Epithelial cell of esophagus (primary cell): ENCODE results near the gene ZP4.

Experiments
- DNase-seq: peaks from one replicate; pipeline ENCODE4 v3.0.0; 2010; ENCODE audit warnings: low read depth
- H3K4me3 ChIP-seq: 2 replicates; pipeline ENCODE4 v1.5.1; 2011; ENCODE audit warnings: mild to moderate bottlenecking, low read length, control low read depth
- TF ChIP-seq, protein P1 (sequence below): IDR thresholded peaks from 2 replicates; pipeline ENCODE4 v1.5.1; 2011; ENCODE audit warnings: low read depth, mild to moderate bottlenecking, low read length, control low read depth, inconsistent platforms; ENCODE audit not compliant: insufficient read depth; ENCODE audit errors: missing control alignments

The ZP4 gene

DNA sequence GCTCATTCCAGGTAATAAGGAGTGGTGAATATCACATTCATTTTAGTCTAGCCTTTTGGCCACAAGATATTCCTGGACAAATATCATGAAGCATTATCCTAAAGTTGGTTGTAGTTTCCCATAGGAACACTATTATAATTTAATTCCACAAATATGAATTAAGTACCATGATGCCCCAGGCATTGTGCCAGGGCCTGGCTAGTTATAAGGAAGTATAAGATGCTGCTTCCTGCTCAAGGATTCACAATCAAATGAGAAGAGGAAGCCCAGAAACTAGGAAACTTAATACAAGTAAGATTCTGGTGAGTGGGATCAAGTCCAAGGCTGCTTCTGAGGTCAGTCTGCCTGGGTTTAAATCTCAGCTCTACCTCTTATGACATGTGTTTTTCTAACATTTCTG lies 30.6 kb upstream of the ZP4 start:
- no peak for DNase-seq
- TF ChIP-seq, protein P1, sequence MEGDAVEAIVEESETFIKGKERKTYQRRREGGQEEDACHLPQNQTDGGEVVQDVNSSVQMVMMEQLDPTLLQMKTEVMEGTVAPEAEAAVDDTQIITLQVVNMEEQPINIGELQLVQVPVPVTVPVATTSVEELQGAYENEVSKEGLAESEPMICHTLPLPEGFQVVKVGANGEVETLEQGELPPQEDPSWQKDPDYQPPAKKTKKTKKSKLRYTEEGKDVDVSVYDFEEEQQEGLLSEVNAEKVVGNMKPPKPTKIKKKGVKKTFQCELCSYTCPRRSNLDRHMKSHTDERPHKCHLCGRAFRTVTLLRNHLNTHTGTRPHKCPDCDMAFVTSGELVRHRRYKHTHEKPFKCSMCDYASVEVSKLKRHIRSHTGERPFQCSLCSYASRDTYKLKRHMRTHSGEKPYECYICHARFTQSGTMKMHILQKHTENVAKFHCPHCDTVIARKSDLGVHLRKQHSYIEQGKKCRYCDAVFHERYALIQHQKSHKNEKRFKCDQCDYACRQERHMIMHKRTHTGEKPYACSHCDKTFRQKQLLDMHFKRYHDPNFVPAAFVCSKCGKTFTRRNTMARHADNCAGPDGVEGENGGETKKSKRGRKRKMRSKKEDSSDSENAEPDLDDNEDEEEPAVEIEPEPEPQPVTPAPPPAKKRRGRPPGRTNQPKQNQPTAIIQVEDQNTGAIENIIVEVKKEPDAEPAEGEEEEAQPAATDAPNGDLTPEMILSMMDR, result no peak

DNA sequence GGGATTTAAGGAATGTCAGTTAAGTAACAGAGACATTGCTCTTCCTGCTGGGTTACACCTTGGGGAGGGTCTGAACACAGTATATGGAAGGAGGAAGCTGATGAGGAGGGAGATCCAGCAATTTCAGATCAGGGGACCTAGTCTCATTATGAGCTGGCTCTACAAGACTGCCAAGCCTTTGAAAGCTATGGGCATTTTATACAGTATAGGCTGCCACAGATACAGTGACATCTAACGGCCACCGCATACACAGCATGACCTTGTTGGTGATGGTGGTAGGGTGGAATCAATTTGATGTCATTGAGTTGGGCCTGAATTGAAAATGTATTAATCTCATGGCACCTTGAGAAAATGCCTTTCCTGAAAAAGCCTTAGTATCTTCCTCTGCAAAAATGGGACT lies 22.6 kb upstream of the ZP4 start:
- no peak for DNase-seq

More for the DNA sequence above, 30.6 kb upstream of the ZP4 start:
- no peak overlapping the region for H3K4me3 ChIP-seq

DNA sequence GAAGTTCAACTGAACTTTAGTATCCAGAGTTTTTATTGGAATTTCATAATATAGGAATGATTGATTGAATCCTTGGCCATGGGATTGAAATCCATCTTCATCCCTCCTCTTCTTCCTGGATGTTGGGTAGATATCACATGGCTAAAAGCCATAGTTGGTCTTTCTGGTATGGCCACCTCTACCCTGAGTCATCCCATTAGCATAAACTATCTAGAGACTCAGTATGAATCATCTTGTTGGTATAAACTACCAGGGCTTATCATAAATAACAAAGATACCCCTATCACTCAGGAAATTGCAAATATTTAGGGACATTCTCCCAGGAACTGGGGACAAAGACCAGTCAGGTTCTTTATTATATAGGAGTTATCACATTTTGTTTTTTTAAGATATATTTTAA lies 21.2 kb upstream of the ZP4 start:
- DNase-seq, result peak; percentile 68
- no peak overlapping the region for H3K4me3 ChIP-seq
- TF ChIP-seq, protein P1, result no peak

More for the DNA sequence above, 22.6 kb upstream of the ZP4 start:
- TF ChIP-seq, protein P1, result no peak
- H3K4me3 ChIP-seq, result no peak overlapping the region

DNA sequence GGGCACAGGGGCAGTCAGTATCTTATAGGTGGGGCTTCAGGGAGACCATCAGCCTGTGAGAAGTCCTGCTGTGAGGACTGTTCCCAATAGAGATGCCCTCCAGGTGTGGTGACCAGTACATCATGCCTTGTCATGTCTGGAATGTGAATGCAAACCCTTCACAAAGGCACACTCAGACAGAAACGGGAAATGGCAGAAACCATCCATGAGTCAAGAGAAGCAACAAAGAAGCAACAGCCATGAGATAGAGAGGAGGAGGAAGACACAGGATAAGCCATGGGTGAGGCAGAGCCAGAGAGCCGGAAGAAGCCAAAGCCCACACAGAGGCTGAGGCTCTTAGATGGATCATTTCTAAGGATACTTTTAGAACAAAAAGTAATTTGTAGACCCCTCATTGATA lies 20.1 kb upstream of the ZP4 start:
- no peak overlapping the region for H3K4me3 ChIP-seq
- TF ChIP-seq, protein P1, result no peak
- peak; percentile 91 for DNase-seq

DNA sequence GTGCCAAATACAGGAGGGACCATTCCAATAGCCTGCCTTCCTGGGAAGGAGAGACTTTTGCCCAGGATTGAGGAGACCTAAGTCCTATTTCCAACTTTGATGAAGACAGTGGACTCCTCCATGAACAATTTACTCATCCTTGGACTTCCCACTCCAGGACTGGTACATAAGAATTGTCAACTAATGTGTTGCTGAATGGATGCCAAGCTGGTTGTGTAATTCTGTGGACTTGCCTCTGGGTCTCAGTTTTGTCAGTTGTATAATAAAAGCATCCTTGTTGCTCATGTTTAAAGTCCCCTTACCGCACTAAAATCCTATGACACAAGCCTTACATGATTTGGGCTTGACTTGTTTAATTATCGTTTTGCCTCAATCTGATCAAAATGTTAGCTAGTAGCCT lies 13.2 kb upstream of the ZP4 start:
- no peak overlapping the region for H3K4me3 ChIP-seq
- TF ChIP-seq, protein P1, result no peak
- DNase-seq, result peak; percentile 54

DNA sequence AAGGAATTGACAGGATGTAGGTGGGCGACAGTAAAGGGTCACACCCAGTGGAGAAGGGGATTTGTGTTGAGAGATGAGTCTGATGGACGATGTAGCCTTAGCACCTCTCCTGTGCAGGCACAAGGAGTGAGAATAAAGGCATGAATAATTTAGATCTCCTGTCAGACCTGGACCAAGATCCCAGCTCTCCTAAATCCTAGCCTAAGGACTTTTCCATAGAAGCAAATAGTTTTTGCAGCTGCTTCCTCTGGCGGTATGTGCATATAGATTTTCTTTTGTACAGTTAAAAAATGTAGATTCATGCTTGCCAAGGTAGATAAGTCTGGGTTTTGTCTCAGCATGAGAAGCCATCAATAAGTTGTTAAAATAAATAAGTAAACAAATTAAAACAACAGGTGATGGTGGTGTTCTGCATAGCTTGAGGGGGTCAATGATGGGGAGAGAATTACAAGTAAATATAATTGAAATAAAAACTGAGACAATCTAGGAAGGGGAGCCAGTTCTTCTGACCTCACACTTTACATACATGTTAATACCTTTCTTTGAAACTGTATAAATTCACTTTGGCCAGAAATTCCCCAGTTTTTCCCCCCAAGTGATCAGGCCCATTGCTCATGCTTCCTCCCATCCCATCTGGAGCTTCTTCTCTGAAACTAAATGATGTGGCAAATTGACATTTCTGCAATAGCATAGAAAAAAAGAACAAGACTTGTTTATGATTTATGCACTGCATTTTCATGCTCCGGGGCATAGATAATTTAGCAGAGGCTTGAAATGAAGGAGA lies 12.4 kb upstream of the ZP4 start:
- no peak overlapping the region for H3K4me3 ChIP-seq
- DNase-seq, result no peak
- TF ChIP-seq, protein P1, result no peak
